Left hindlimb (tissue), 1 donor: ENCODE results near the gene SPACA4.

ENCODE experiments used
- DNase-seq: peaks from one replicate; pipeline ENCODE4 v3.0.0-alpha.2; 2018

SPACA4 gene

DNA sequence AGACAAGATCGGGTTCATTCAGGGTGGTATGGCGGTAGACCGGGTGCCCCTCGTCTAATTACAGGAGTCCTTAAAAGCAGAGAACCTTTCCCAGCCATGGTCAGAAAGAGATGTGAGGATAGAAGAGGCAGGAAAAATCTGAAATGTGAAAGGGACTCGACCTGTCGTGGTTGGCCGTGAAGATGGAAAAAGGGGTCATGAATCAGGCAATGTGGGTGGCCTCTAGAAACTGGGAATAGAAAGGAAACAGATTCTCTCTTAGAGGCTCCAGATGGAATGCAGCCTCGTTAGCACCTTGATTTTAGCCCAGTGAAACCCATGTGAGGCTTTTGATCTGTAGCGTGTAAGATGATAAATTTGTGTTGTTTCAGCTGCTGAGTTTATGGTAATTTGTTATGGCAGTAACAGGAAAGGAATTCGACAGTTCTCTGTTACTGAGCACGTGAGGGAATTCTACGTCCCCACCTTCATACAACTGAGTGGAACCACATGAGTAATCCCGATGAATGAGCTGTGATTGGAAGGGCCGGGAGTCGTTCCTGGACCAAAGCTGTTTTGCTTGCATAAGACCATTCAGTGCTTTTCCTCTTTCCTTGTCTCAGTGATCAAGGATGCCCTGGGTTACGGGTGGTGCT, 50.4 kb downstream of the SPACA4 start:
- DNase-seq, result no peak
